ENCODE measurements around the gene SPIN1. TPM values are rescaled to one million over a fixed set of nuclear protein-coding genes. Genes with fewer than 3 reads are reported as not detected.

Gene SPIN1
- total RNA-seq, 2 experiments from 2014 or later, result 20.0 to 39.0 TPM

GRCh38 chr9:88398016-88398415 lies 9.8 kb downstream of the SPIN1 start:
- no peaks in the 10 kb centered on the region for H3K9me3 ChIP-seq (ENCODE audit: low read length)
- peaks cover 19% of the 10 kb centered on the region; the same call in 1 of the 2 replicates for H3K79me2 ChIP-seq (ENCODE audit: insufficient read depth, low read depth, low read length)
- no peak overlapping the region for H3K27ac ChIP-seq (ENCODE audit: low read depth, low read length, poor library complexity, severe bottlenecking)
- ChIA-PET CTCF (ENCODE audit: unreplicated experiment) (interaction anchor here (0.6 kb wide), 1 partner anchor 40 kb away, joined by 3 read pairs; no protein-coding TSS in a partner anchor), POLR2A (no interaction called here)
- no peak overlapping the region for H3K4me2 ChIP-seq (ENCODE audit: low read length)
- H3K36me3 ChIP-seq (ENCODE audit: insufficient read depth, low read length), result peaks cover 5% of the 10 kb centered on the region
- H4K20me1 ChIP-seq (ENCODE audit: insufficient read depth, low read length), result no peaks in the 10 kb centered on the region
- H2AFZ ChIP-seq (ENCODE audit: low read length), result no peak overlapping the region
- TF ChIP-seq CTCF (conservative IDR thresholded peaks at IDR 0.05; ENCODE audit: low read length) (no peak), EZH2phosphoT487 (IDR thresholded peaks at IDR 0.05; ENCODE audit: borderline replicate concordance, low read depth, low read length) (no peak)
- no peak overlapping the region for H3K4me3 ChIP-seq (ENCODE audit: low read depth, low read length, poor library complexity, severe bottlenecking)
- no peaks in the 10 kb centered on the region for H3K4me1 ChIP-seq (ENCODE audit: insufficient read depth, low read length, poor library complexity, severe bottlenecking)
- no peaks in the 10 kb centered on the region for H3K9me2 ChIP-seq (ENCODE audit: insufficient read depth, low read length)
- intact Hi-C loops (cut with micrococcal nuclease; ENCODE audit: unreplicated experiment), result no loop called here
- DNase-seq (ENCODE audit: low spot score), result no peak
- BruUV-seq (replicated peaks), result no TSS peak

- TF ChIP-seq CTCF (conservative IDR thresholded peaks at IDR 0.05; ENCODE audit: low read length) (no peak), EZH2phosphoT487 (IDR thresholded peaks at IDR 0.05; ENCODE audit: borderline replicate concordance, low read depth, low read length) (no peak)
- Histone ChIP-seq H3K9me2 (ENCODE audit: insufficient read depth, low read length) (no peaks in the 10 kb centered on the region), H3K27ac (ENCODE audit: low read depth, low read length, poor library complexity, severe bottlenecking) (no peak overlapping the region), H4K20me1 (ENCODE audit: insufficient read depth, low read length) (no peaks in the 10 kb centered on the region), H3K9me3 (ENCODE audit: low read length) (no peaks in the 10 kb centered on the region), H3K4me2 (ENCODE audit: low read length) (no peak overlapping the region), H3K4me1 (ENCODE audit: insufficient read depth, low read length, poor library complexity, severe bottlenecking) (no peaks in the 10 kb centered on the region), H3K4me3 (ENCODE audit: low read depth, low read length, poor library complexity, severe bottlenecking) (no peak overlapping the region), H2AFZ (ENCODE audit: low read length) (no peak overlapping the region), H3K79me2 (ENCODE audit: insufficient read depth, low read depth, low read length) (peaks cover 11% of the 10 kb centered on the region; the same call in 1 of the 2 replicates), H3K36me3 (ENCODE audit: insufficient read depth, low read length) (peaks cover 4% of the 10 kb centered on the region)
- CTCF ChIA-PET (ENCODE audit: unreplicated experiment), result no interaction called here
- intact Hi-C loops (cut with micrococcal nuclease; ENCODE audit: unreplicated experiment), result no loop called here
- BruUV-seq (replicated peaks), result no TSS peak
- POLR2A ChIA-PET, result no interaction called here
- no peak for DNase-seq (ENCODE audit: low spot score)
Observed at GRCh38 chr9:88399966-88400365, 11.7 kb downstream of the SPIN1 start.

- Histone ChIP-seq H3K79me2 (ENCODE audit: insufficient read depth, low read depth, low read length) (no peaks in the 10 kb centered on the region), H3K9me3 (ENCODE audit: low read length) (no peaks in the 10 kb centered on the region), H3K4me3 (ENCODE audit: low read depth, low read length, poor library complexity, severe bottlenecking) (no peak overlapping the region), H2AFZ (ENCODE audit: low read length) (no peak overlapping the region), H3K27ac (ENCODE audit: low read depth, low read length, poor library complexity, severe bottlenecking) (no peak overlapping the region), H3K4me2 (ENCODE audit: low read length) (no peak overlapping the region), H3K36me3 (ENCODE audit: insufficient read depth, low read length) (no peaks in the 10 kb centered on the region; the same call in 1 of the 2 replicates), H4K20me1 (ENCODE audit: insufficient read depth, low read length) (no peaks in the 10 kb centered on the region), H3K4me1 (ENCODE audit: insufficient read depth, low read length, poor library complexity, severe bottlenecking) (no peaks in the 10 kb centered on the region), H3K9me2 (ENCODE audit: insufficient read depth, low read length) (no peaks in the 10 kb centered on the region)
- ChIA-PET POLR2A (interaction anchor here (0.5 to 1.2 kb wide), 3 partner anchors 13 to 1388 kb away, joined by 3 to 5 read pairs (median 4); no protein-coding TSS in a partner anchor), CTCF (ENCODE audit: unreplicated experiment) (no interaction called here)
- TF ChIP-seq CTCF (conservative IDR thresholded peaks at IDR 0.05; ENCODE audit: low read length), result no peak
- TF ChIP-seq EZH2phosphoT487 (IDR thresholded peaks at IDR 0.05; ENCODE audit: borderline replicate concordance, low read depth, low read length), result no peak
- no peak for DNase-seq (ENCODE audit: low spot score)
- intact Hi-C loops (cut with micrococcal nuclease; ENCODE audit: unreplicated experiment), result no loop called here
- BruUV-seq (replicated peaks), result no TSS peak
Observed at GRCh38 chr9:88403340-88403739, 15.1 kb downstream of the SPIN1 start.
